Measurements from ENCODE around the gene KCTD4.

KCTD4 gene

DNA sequence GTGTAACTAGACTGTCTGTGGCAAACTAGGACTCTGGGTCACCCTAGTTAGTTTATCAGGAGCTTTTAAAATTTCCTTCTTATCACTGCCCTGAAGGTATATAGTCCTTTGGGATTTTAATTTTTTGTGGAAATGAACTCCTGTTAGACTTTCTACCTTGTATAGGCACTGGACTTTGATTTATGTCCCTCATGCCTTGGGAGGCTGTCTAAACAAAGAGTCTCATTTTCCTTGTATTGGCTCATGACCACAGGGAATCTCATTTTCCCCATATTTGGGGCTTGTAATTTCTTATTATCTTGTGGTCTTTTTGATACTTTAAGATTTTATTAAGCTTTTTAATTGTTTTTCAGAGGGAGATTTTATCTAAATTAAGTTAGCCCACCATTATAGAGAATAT, 21.4 kb downstream of the KCTD4 start:
- Histone ChIP-seq H3K36me3 (ENCODE audit: control insufficient read depth, insufficient read depth, low read length) (no peaks in the 10 kb centered on the region), H3K27ac (ENCODE audit: low read length) (no peak overlapping the region)

DNA sequence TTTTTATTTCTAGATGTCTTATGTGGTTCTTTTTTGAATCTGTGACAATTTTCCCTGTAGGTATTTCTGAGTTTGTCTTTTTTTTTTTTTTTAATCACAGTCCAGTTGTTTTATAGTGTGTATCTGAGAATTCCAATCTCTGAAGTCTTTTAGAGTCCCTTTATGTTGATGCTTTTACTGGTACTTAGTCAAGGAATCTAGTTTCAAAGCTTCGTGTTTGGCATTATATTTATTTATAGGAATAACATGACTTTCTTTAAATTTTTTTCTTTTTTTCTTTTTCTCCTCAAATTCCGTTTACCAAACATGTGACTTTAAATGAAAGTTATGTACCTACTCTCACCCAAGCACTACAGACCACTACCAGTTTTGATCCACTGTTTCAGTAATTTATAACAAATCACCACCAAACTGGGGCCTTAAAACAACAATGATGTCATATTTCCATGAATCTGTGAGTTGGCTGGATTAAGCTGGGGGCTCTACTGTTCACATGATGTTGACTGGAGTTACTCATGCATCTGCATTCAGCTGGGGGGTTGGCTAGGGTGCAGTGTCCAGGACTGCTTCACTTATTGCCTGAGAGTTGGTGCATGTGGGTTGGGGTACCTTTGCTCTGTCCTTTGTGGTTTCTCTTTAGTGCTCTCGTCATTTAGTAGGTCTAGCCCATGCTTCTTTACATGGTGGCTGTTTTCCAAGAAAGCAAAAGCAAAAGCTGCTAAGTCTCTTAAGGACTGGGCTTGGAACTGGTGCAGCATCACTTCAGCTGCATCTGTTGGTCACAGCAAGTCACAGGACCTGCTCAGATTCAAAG, 22.3 kb downstream of the KCTD4 start:
- Histone ChIP-seq H3K9me3 (ENCODE audit: control insufficient read depth, insufficient read depth, low read length) (no peaks in the 10 kb centered on the region), H3K4me3 (ENCODE audit: low read length) (no peak overlapping the region), H3K4me1 (ENCODE audit: control insufficient read depth, insufficient read depth, low read length) (peaks cover 2% of the 10 kb centered on the region; the same call in 1 of the 2 replicates), H3K36me3 (ENCODE audit: control insufficient read depth, insufficient read depth, low read length) (no peaks in the 10 kb centered on the region), H3K27me3 (ENCODE audit: control insufficient read depth, insufficient read depth, low read length) (no peaks in the 10 kb centered on the region), H3K27ac (ENCODE audit: low read length) (no peak overlapping the region)
- no peak for DNase-seq (ENCODE audit: low read depth, low spot score)
- WGBS (ENCODE audit: insufficient coverage, insufficient read length) = no CpG with 5 or more reads among the region's 3 CpGs

More for the DNA sequence above, 21.4 kb downstream of the KCTD4 start:
- H3K4me3 ChIP-seq (ENCODE audit: low read length) = no peak overlapping the region
- DNase-seq (ENCODE audit: low read depth, low spot score) = no peak
- no peaks in the 10 kb centered on the region for H3K27me3 ChIP-seq (ENCODE audit: control insufficient read depth, insufficient read depth, low read length)
- peaks cover 2% of the 10 kb centered on the region; the same call in 1 of the 2 replicates for H3K4me1 ChIP-seq (ENCODE audit: control insufficient read depth, insufficient read depth, low read length)
- no peaks in the 10 kb centered on the region for H3K9me3 ChIP-seq (ENCODE audit: control insufficient read depth, insufficient read depth, low read length)

DNA sequence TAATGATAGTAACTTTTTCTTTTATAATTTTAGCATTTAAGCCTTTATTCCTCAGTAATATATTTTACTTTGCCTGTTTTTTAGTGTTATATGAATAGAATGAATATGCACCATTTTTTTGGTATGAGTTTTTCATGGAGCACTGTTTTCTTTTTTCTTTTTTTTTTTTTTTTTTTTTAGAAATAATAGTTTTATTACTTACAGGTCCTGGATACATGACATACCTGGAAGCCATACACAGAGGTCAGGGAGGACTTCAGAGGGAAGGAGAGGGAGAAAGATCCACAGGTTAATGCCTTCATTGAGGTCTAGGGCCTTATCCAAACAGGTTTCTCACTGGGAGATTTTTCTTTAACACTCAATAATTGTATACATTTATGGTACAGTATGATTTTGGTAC, 26.4 kb downstream of the KCTD4 start:
- DNase-seq (ENCODE audit: low read depth, low spot score) = no peak
- Histone ChIP-seq H3K4me3 (ENCODE audit: low read length) (no peak overlapping the region), H3K4me1 (ENCODE audit: control insufficient read depth, insufficient read depth, low read length) (peaks cover 3% of the 10 kb centered on the region), H3K27ac (ENCODE audit: low read length) (no peak overlapping the region), H3K36me3 (ENCODE audit: control insufficient read depth, insufficient read depth, low read length) (no peaks in the 10 kb centered on the region), H3K9me3 (ENCODE audit: control insufficient read depth, insufficient read depth, low read length) (no peaks in the 10 kb centered on the region), H3K27me3 (ENCODE audit: control insufficient read depth, insufficient read depth, low read length) (no peaks in the 10 kb centered on the region)

DNA sequence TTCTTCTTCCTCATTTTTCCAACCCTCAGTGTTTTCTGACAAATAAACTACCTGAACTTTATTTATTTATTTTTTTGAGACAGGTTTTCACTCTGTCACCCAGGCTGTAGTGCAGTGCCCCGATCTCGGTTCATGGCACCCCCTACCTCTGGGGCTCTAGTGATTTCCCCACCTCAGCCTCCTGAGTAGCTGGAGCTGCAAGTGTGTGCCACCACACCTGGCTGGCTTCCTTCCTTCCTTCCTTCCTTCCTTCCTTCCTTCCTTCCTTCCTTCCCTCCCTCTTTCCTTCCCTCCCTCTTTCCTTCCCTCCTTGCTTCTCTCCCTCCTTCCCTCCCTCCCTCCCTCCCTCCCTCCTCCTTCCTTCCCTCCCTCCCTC, 32.3 kb downstream of the KCTD4 start:
- no CpG with 5 or more reads among the region's 2 CpGs for WGBS (ENCODE audit: insufficient coverage, insufficient read length)
- DNase-seq (ENCODE audit: low read depth, low spot score) = no peak
- peaks cover 1% of the 10 kb centered on the region for H3K4me1 ChIP-seq (ENCODE audit: control insufficient read depth, insufficient read depth, low read length)
- H3K9me3 ChIP-seq (ENCODE audit: control insufficient read depth, insufficient read depth, low read length) = no peaks in the 10 kb centered on the region
- no peak overlapping the region for H3K4me3 ChIP-seq (ENCODE audit: low read length)
- no peaks in the 10 kb centered on the region for H3K27me3 ChIP-seq (ENCODE audit: control insufficient read depth, insufficient read depth, low read length)
- H3K27ac ChIP-seq (ENCODE audit: low read length) = no peak overlapping the region
- H3K36me3 ChIP-seq (ENCODE audit: control insufficient read depth, insufficient read depth, low read length) = no peaks in the 10 kb centered on the region

DNA sequence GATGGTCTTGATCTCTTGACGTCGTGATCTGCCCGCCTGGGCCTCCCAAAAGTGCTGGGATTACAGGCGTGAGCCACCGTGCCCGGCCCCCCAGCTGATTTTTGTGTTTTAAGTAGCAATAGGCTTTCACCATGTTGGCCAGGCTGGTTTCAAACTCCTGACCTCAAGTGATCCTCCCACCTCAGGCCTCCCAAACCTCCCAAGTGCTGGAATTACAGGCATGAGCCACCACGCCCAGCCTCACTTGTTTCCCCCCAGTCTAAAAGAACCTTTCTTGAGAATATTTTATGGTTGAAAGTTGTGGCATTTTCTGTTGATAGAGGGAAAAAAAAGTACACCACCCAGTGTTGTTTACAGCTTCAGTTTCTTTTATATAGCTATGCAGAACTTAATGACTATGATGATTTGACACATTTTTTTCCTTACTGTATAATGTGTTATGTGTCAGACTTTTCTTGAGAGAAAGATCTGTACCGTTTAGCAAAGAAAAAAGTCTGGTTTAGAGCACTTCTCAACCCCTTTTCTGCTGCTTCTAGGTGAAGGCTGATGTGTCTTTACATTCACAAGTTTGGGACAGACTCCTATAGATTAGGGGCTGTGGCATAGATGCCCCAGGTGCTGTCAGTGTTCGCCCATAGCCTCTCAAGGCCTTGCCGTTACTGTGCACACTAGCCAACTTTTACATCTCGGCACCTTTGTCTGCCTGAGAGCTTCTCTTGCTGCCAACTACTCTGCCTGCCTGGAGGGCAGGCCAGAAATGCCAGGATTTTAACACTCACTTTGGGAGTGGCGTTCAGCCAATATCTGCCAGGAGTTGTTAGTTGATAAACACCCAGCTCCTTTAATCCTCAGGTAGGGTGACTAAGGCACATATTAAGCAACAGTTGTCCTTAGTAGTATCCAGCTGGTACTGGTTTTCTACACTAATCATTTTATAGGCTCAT, 33.0 kb downstream of the KCTD4 start:
- DNase-seq (ENCODE audit: low read depth, low spot score) = no peak
- no CpG with 5 or more reads among the region's 12 CpGs for WGBS (ENCODE audit: insufficient coverage, insufficient read length)

DNA sequence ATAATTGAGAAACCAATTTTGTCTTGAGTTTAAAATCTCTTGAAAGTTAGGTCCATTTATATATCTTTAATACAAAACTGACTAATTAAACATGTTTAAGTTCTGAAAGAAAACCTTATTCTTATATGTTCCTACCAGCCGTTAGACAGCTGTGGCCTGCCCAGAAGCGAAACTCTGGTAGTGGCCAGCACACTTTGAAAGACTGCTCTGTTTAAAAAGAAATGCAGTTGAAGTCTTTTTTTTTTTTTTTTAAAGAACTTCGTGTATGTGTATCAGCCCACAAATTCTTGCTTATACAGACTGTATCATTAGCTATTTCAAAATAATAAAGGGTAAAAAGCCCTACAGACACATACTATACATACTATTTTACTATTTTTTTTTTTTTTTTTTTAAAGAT, 34.0 kb downstream of the KCTD4 start:
- Histone ChIP-seq H3K36me3 (ENCODE audit: control insufficient read depth, insufficient read depth, low read length) (no peaks in the 10 kb centered on the region), H3K4me3 (ENCODE audit: low read length) (no peak overlapping the region), H3K9me3 (ENCODE audit: control insufficient read depth, insufficient read depth, low read length) (no peaks in the 10 kb centered on the region), H3K27me3 (ENCODE audit: control insufficient read depth, insufficient read depth, low read length) (no peaks in the 10 kb centered on the region), H3K27ac (ENCODE audit: low read length) (no peak overlapping the region), H3K4me1 (ENCODE audit: control insufficient read depth, insufficient read depth, low read length) (peaks cover 1% of the 10 kb centered on the region)
- DNase-seq (ENCODE audit: low read depth, low spot score) = no peak
- no CpG with 5 or more reads among the region's 3 CpGs for WGBS (ENCODE audit: insufficient coverage, insufficient read length)

More for the DNA sequence above, 33.0 kb downstream of the KCTD4 start:
- Histone ChIP-seq H3K27me3 (ENCODE audit: control insufficient read depth, insufficient read depth, low read length) (no peaks in the 10 kb centered on the region), H3K9me3 (ENCODE audit: control insufficient read depth, insufficient read depth, low read length) (no peaks in the 10 kb centered on the region), H3K27ac (ENCODE audit: low read length) (no peak overlapping the region), H3K36me3 (ENCODE audit: control insufficient read depth, insufficient read depth, low read length) (no peaks in the 10 kb centered on the region), H3K4me3 (ENCODE audit: low read length) (no peak overlapping the region), H3K4me1 (ENCODE audit: control insufficient read depth, insufficient read depth, low read length) (peaks cover 1% of the 10 kb centered on the region)

DNA sequence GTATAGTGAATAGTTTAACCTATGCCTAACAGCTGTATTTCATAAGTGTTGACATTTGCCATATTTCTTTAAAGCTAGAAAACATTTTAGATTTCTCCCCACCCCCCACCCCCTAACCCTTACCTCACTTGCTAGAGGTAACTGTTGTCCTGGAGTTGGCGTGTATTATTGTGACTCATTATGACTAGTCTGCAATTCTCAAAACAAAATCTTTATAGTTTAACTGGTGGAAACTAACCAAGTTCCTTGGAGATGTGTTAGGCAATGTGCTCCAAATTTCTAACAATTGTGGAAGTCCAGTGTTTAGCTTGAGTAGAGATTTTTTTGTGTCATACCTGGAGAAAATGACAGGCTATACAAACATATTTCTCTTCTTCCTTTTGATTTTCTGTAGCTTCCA, 38.0 kb downstream of the KCTD4 start:
- H3K36me3 ChIP-seq (ENCODE audit: control insufficient read depth, insufficient read depth, low read length) = no peaks in the 10 kb centered on the region
- no peak for DNase-seq (ENCODE audit: low read depth, low spot score)
- H3K4me1 ChIP-seq (ENCODE audit: control insufficient read depth, insufficient read depth, low read length) = no peaks in the 10 kb centered on the region
- no CpG with 5 or more reads among the region's 1 CpG for WGBS (ENCODE audit: insufficient coverage, insufficient read length)
- no peak overlapping the region for H3K27ac ChIP-seq (ENCODE audit: low read length)
- H3K4me3 ChIP-seq (ENCODE audit: low read length) = no peak overlapping the region
- H3K9me3 ChIP-seq (ENCODE audit: control insufficient read depth, insufficient read depth, low read length) = no peaks in the 10 kb centered on the region
- no peaks in the 10 kb centered on the region for H3K27me3 ChIP-seq (ENCODE audit: control insufficient read depth, insufficient read depth, low read length)

DNA sequence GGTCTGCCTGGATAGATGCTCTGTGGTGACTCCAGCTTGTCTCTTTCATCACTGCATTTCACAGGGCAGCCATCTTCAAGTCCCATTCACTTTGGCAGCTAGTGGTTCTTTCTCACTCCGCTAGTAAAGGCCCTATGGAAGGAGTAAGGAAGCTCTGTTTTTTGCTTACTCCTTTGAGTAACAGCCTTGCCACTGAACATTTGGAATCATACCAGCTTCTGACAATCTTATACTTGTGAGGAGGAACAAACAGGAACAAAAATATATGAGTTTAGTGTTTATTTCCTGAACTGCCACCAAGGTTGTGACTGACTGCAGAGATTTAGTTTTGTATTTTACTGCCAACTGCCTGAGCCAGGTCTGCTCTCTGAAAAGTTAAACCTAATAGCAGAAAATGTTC, 38.7 kb downstream of the KCTD4 start:
- DNase-seq (ENCODE audit: low read depth, low spot score) = no peak
- Histone ChIP-seq H3K9me3 (ENCODE audit: control insufficient read depth, insufficient read depth, low read length) (no peaks in the 10 kb centered on the region), H3K36me3 (ENCODE audit: control insufficient read depth, insufficient read depth, low read length) (no peaks in the 10 kb centered on the region), H3K4me3 (ENCODE audit: low read length) (no peak overlapping the region), H3K4me1 (ENCODE audit: control insufficient read depth, insufficient read depth, low read length) (no peaks in the 10 kb centered on the region), H3K27ac (ENCODE audit: low read length) (no peak overlapping the region), H3K27me3 (ENCODE audit: control insufficient read depth, insufficient read depth, low read length) (no peaks in the 10 kb centered on the region)
- no CpG with 5 or more reads among the region's 1 CpG for WGBS (ENCODE audit: insufficient coverage, insufficient read length)

DNA sequence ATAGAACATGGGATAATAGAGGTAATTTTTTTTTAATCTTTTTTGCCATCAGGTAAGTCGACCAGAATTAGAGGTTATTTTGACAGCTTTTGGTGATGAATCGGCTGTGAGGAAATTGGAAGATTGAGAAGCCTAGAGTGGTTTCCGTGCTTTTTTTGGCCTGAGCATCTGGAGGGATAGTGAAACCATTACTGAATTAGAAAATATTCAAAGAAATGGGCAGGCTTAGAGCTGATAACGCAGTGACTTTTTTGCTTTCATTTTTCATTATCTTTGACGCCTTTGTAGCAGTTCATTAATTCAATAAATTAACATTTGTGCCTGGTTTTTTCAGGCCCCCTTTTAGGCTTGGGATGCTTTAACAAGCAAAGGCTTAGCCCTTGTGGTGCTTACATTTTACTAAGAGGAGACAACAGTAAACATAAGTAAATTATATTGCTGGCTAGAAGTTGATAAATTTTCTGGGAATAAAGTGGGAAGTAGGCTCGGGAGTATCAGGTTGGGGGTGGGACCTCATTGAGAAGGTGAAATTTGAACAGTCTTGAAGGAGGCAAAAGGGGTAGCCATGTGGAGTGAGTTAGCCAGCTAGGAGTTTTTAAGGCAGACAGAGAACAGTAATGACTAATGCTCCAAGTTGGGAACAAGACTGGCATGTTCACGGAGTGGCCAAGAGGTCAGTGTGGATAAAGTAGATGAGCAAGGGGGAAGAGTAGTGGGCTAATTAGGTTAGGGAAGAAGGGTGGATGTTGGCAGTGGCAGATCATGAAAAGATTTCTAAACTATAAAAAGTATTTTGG, 44.1 kb downstream of the KCTD4 start:
- no peak overlapping the region for H3K4me3 ChIP-seq (ENCODE audit: low read length)
- no peaks in the 10 kb centered on the region for H3K27me3 ChIP-seq (ENCODE audit: control insufficient read depth, insufficient read depth, low read length)
- DNase-seq (ENCODE audit: low read depth, low spot score) = no peak
- no peak overlapping the region for H3K27ac ChIP-seq (ENCODE audit: low read length)
- H3K36me3 ChIP-seq (ENCODE audit: control insufficient read depth, insufficient read depth, low read length) = no peaks in the 10 kb centered on the region
- no peaks in the 10 kb centered on the region for H3K4me1 ChIP-seq (ENCODE audit: control insufficient read depth, insufficient read depth, low read length)
- no peaks in the 10 kb centered on the region for H3K9me3 ChIP-seq (ENCODE audit: control insufficient read depth, insufficient read depth, low read length)
- WGBS (ENCODE audit: insufficient coverage, insufficient read length) = no CpG with 5 or more reads among the region's 7 CpGs

DNA sequence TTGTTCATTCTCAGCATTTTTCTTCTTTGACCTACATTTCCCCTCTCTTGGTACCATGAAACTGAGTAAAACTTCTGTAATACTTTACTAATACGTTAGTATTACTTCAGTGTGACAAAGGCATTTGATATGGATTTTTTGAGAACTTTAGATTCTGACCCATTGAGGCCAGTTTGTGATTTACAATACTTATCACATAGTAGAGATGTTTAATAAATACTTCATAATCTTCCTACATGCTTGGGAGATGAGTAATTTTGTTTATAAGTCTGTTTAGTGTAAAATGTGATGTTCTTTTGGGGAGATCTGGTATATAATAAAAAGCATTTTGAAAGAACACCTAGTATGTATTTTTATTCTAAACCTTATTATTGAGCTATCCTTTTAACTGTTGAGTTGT, 50.9 kb downstream of the KCTD4 start:
- H3K27ac ChIP-seq (ENCODE audit: low read length) = no peak overlapping the region

More for the DNA sequence above, 50.9 kb downstream of the KCTD4 start:
- no peaks in the 10 kb centered on the region for H3K36me3 ChIP-seq (ENCODE audit: control insufficient read depth, insufficient read depth, low read length)
- H3K4me3 ChIP-seq (ENCODE audit: low read length) = no peak overlapping the region
- no CpG with 5 or more reads among the region's 1 CpG for WGBS (ENCODE audit: insufficient coverage, insufficient read length)
- no peak for DNase-seq (ENCODE audit: low read depth, low spot score)
- H3K4me1 ChIP-seq (ENCODE audit: control insufficient read depth, insufficient read depth, low read length) = no peaks in the 10 kb centered on the region
- no peaks in the 10 kb centered on the region for H3K9me3 ChIP-seq (ENCODE audit: control insufficient read depth, insufficient read depth, low read length)
- no peaks in the 10 kb centered on the region for H3K27me3 ChIP-seq (ENCODE audit: control insufficient read depth, insufficient read depth, low read length)

Data from iPS DF 6.9 (cell line).